T-helper 1 cell (primary cell): Measurements from ENCODE around the gene CD93.

Experiments
- DNase-seq, 5 donors: peaks; one replicate each; pipeline ENCODE4 v3.0.0-alpha.2; 2012 to 2020

The CD93 gene

GRCh38 chr20:23099791-23100719 is 13.9 kb upstream of the CD93 start:
- no peak for DNase-seq

DNA sequence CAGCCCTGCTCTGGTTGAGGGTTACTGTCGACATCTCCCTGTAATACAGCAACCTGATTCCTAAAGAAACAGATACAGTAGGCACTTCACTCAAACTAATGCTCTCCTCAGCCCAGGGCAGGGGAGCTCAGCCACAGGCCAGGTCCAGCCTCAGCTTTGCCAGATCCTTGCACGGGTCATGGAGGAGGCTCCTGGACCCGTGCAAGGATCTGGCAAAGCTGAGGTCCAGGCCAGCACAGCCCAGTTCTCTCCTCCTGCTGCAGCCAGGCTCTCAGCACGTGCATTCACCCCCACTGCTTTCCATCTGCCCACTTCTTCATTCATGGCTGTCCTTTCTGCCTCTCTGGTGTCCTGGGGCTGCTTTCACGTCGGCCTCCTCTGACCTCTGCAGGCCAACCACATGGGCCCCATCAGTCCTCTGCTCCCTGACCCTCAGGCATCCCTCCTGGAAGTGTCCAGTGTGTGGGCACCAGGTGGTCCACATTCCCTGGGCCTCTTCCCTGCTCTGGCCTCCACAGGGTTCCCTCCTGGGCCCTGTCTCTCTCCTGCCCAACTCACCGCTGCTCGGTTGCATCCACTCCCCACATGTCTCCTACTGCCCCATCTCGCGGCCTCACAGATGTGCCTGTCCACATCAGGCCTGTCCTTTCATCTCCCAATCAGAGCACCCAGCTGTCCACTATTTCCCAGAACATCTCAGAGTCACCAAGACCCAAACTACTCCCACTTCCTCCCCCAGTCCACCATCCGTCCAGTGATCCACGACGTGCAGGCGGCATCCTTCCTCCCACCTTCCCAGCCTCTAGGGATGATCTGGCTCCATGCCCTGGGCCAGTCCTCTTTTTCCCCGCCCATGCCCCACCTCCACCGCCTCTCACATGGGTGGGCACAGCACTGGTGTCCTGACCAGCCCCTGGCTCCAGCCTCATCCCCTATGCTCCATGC is 11.8 kb upstream of the CD93 start:
- DNase-seq: no peak

GRCh38 chr20:23096986-23097520 is 10.9 kb upstream of the CD93 start:
- DNase-seq: no peak

GRCh38 chr20:23096097-23096496 is 10.0 kb upstream of the CD93 start:
- DNase-seq: no peak

DNA sequence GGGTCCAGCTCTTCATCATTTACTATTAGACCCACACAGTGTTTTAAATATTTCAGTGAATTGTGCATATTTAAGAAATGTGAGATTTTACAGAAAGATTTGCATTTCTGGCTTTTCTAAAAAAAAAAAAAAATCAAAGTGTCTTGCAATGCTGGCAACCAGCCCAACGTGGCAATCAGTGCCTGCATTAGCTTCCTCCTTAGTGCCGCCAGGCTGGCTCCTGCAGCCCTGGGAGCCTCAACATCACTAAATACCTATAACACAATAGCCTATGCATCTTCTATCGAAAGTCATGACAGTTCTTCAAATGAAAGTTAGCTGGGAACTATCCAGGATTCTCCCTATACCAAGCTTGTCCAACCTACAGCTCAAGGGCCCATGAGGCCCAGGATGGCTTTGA is 9.4 kb upstream of the CD93 start:
- DNase-seq: no peak

DNA sequence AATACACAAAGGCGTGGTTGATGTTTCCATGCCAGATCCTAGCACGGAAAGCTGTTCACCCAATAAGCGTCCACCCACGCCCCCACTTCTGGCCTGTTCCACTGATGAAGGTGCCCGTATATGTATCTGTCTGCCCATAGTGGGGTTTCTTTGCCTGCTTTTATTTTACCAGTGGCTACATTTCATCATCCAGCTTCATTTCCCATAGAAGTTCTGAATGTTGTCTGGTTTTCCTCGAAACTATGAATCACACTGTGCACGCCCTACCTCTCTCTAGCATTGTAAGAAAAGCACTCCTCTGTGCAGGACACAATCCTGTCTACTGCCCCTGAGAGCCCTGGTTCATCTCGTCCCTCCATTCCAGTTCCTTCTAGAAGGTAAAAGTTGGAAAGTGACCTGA is 8.8 kb upstream of the CD93 start:
- no peak for DNase-seq

DNA sequence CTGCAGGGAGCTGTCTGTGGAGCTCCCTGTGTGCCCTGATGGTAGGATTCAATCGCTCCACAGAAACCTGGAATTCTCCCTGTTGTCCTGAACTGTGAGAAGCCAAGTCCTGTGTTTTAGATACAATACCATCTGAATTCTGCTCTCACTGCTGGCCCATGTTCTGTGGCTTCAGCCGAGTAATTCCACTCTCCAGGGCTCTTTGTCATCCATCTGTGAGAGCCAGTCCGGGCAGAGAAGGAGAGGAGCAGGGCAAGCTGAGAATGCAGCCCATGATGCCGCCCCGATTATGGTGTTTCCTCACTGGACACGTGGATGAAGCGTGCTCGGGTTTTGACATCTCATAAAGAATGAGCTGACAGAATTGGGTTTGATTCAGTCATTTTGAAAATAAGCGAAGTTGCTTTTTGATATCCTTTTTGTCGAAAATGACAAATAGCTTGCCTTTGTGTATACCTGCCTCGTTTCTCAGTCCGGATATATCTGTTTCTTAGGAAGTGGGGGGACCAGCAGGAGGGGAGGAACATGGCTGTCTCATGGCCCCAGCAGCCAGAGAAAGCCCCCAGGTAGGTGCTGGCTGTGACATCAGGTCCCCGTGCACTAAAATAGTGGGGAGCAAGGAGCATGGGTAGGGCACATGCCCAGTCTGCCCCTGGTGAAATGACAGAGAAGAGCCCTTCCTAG is 8.2 kb upstream of the CD93 start:
- peak in 1 of 5 donors; percentile 4 for DNase-seq

DNA sequence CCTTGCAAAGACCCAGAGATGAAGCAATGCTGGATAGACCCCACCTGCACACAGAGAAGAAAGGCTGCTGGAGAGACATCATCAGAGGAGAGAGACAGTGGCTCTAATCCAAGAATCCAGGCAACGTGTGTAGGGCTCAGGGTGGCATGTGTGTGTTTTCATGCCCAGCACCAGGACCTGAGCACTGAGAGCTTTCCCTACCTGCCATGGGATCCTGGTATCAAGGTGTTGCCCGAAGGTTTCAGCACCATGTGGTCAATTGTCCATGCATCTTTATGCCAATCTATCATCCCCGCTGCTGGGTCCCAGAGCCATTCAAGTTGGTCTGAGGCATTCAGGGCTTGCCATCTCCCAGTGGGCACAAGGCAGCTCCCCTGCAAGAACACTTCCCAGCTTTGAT is 7.5 kb upstream of the CD93 start:
- no peak for DNase-seq

GRCh38 chr20:23092861-23093495 is 6.9 kb upstream of the CD93 start:
- no peak for DNase-seq

- DNase-seq: no peak
Observed at GRCh38 chr20:23092384-23092756, 6.2 kb upstream of the CD93 start.

GRCh38 chr20:23091721-23092383 is 5.7 kb upstream of the CD93 start:
- DNase-seq: no peak

DNA sequence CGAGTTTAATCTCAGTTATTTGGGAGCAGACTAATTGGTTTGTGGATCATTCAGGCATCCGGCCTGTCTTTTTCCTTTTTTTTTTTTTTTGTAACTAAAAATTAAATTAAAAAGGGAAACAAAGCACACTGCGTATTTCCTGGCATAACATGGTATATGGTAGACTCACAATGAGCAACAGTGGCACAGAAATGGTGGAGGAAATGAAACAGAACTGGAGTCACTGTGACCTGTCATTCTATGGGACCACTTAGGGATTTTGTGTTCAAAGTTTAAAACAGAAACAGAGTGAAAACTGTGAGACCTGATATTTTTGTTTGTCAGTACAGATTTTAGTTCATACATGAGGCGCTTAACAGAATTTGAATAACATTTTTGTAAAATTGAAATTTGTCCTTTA is 4.8 kb upstream of the CD93 start:
- DNase-seq: no peak

- no peak for DNase-seq
Observed at GRCh38 chr20:23090147-23090546, 4.0 kb upstream of the CD93 start.

GRCh38 chr20:23088866-23089265 is 2.7 kb upstream of the CD93 start:
- no peak for DNase-seq

DNA sequence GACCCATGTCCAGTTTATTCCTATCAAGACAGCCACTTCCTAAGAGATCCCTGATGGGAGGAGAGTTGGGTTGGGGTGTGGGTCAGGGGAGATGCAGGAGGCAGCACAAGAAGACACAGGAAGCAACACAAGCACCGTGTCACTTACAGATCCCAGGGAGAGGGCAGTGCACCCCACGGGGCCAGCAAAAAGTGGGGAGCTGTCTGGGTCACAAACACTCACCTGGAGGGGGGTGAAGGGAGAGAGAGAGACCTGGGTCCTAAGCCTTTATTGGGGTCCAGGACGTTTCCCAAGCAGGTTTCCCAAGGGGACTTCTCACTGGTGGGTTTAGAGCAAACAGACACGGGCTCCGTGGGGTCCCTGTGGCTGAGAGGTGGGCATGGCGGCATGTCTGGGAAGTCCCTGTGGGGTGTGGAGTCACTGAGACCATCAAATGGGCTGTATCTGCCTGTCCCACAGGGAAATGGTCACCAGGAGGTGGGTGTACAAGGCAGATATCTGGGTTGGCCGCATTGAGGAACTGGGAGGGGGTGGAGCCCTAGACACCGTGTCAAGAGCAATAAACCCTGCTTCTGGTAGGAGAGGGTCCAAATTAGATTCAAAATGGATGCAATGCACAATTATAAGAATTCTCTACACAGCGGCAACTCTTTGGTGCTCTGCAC is 1.6 kb upstream of the CD93 start:
- no peak for DNase-seq

- no peak for DNase-seq
Observed at GRCh38 chr20:23086931-23087411, 847 bp upstream of the CD93 start.

DNA sequence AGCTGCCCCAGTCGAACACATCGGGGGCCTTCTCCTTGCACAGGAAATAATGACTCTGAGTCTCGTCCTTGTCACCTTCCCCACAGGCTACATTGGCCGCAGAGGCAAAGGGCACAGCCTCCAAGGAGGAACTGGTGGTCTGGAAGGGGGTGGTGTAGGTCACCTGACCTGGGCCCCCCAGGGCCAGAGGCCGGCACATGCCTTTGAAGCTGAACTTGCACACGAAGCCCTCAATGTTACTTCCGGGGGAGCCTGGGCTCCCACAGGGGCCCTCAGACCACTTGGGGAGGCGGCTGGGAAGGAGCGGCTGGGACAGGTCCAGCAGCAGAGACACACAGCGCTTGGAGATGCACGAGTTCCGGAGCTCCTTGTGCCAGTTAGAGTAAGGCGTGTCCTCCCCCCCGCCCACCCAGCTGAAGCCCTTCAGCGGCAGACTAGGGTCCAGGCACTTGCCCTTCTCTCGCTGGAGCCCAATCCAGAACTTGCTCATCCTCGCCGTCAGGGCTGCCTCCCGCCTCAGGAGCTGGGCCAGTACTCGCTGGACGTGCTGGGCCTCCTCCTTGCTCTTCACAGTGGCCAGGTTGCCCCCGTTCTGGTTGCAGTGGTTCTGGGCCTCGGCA is 578 bp downstream of the CD93 start:
- no peak for DNase-seq

DNA sequence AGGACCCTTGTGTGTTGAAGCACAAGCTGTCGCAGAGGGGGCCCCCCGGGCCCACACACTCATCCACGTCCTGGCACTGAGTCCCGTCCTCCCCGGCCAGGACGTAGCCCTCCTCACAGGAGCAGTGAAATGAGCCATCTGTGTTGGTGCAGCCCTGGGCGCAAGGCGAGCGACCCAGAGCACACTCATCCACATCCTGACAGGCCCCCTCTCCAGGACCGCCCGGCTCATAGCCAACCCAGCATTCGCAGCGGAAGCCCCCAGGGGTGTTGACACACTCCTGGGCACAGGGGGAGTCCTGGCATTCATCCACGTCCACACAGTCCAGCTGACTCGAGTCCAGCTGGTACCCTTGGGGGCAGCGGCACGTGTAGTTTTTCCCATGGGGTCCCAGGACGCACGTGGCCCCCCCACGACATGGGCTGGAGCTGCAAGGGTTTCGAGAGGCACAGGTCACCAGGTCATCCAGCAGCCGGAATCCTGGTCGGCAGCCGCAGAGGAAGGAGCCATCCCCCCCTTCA is 1.2 kb downstream of the CD93 start:
- no peak for DNase-seq

- no peak for DNase-seq
Observed at GRCh38 chr20:23084282-23084844, 1.8 kb downstream of the CD93 start.
